NCI-H2227 (cell line): ENCODE measurements around the gene EYS.
"Not testable (repeated sequence)": the region's sequence is repeated elsewhere in the genome, so short reads cannot be mapped to it uniquely, and the experiment has no call there.

Experiments
- DNase-seq: peaks from one replicate; lab custom pipeline; 2025; ENCODE audit not compliant: unreplicated experiment; lab: John Stamatoyannopoulos, UW

The EYS gene

DNA sequence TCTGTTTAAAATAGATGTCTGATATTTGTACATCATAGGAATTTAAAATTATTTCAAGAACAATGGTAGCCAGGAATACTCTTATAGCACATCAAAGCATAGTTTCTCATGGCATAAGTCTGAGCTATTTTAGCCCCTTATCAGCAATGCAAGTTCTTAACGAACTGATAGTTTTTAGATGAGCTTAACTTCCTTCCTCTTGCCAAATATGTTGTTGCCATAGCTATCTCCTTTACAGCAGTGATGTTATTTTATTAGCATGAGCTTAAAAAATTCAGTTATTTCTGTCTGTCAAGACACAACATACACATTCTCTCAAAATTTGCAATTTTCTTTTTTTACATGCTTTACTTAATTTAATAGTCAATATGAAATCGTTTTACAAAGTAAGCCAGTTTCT, 1204.2 kb downstream of the EYS start:
- DNase-seq, result no peak

DNA sequence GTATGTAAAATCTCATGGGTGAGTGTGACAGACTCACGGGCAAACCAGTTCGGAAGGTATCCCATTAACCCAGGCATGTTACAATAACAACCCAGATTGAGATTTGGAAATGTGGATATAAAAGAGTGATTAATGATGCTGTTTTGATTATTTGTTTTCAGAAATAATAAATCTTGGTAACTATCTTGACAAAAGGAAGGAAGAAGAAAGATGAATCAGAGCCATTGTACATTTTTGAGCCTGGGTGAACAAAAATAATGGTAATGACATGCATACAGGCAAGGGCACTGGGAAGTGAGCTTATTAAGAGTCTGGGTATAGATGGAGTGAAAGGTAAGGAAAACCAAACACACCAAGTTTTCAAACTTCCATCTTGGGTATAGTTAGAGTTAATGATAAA, 1209.4 kb downstream of the EYS start:
- DNase-seq, result no peak

DNA sequence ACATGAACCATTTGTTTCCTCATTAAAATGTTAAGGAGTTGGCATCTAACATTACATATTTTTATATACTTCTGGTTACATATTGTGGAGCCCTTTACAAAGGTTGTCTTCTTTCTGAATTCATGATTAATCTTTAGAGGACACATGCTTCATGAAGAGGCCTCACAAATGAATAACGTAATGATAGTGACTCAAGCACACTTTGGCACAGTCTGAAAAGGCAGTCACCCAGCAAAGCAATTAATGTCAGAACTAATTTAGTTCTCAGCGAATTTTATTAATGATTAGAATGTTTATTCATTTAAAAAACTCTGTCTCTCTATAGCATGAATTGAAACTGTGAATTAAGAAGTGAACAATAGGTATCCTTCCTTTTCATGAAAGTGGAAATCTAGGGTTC, 1217.3 kb downstream of the EYS start:
- no peak for DNase-seq

DNA sequence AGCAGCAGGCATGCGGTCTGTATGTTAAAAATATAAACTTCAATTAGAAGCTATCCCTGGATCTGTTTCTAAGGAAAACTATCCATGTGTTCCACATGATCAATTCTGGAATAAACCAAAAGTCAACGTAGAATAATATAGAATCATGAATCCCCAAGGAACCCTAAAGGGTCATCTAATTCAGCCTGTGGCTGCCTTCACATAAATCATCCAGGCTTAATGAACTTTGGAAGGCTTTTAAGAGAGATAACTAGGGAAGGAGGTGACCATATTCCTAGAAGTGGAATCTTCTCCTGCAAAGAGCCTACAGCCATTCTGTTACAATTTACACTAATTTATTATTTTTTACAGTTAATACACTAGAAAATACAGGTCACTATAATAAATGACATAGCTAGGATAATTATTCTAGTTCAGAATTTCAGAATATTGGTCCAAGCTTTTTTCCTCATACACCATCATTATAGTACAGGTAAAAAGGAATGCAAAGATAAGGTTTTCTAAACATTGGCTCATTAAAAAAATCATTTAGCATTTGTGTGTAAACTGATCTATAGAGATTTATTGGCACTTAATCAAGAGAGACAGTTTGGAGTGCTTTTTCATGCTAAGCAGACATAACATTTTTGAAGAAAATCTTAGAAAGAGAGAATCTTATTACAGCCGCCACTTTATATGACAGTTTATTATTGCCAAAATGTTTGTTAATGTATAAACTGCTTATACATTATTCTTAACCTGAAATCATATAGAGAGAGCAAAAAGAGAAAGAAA, 1220.3 kb downstream of the EYS start:
- DNase-seq, result no peak

DNA sequence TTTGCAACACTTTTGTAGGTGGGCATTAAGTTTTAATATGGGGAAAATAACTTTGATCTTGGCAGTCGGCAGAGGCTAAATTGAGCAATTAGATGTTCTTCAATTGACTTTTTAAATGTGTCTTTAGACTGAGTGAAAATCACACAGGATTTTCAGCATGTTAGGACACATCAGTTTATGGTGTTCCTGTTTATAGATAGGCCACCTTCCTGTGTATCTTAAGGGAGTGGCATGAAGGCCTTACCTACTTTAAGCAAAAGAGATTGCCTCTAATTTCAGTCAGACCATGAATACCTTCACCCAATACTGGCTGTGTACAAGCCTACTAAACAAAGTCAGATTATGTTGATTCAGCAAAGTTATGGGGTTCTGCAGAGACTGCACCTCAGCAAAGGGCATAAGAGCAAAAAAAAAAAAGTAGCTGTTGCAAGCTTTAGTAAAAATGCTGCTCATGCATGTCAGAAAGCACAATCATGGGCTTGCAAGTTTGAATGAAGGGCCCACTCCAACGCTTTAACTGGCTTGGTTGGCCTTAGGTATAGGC, 1223.0 kb downstream of the EYS start:
- DNase-seq, result no peak

DNA sequence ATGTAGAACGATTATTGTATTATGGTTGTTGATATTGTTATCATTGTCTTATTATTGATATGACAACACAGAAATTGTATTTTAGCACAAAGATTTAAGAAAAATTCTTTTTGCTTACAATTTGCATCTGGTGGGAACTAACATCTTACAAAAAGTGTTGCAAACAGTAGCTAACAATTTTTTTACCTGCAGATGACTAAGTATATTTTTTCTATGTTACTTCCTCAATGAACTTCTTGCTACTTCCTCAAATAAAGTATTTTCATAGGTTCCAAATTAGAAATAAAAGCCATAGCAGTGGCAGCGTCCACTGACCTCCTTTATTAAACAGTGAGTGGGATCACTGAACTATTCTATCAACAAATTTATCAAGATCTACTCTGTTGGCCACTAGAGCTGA, 1224.4 kb downstream of the EYS start:
- no peak for DNase-seq

DNA sequence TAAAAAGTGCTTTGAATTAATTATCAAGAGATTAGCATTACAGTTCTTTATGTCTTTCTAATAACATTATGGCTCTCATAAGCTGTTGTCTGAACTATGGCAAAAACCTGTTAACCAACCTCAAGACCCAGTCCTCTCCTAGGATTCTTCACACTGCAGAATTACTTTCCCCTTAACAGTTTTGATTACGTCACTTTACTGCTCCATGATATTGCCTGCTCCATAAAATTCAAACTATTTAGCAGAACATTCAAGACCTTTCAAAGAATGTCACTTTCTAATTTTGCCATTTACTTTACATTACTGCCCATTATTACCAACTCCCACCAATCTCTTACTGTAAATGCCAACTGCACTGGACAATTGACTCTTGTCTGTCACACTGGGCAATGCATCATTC, 1227.9 kb downstream of the EYS start:
- DNase-seq, result no peak

DNA sequence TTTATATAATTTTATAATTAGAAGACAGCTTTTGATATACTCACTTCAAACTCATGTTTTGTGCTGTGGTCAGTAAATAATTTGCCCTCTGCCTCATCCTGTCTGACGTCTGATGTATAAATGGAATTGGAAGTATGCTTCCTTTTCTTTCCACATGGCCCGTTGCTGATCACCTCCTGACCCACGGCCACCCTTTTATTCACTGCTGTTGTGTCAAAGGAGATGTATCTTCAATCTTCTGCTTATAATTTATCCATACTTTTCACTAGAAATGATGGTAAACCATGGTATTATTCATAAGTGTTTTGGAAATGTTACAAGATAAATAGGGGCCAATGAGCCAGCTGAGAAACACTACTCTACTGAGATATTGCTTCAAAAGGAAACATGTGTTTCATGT, 1229.6 kb downstream of the EYS start:
- DNase-seq, result no peak

DNA sequence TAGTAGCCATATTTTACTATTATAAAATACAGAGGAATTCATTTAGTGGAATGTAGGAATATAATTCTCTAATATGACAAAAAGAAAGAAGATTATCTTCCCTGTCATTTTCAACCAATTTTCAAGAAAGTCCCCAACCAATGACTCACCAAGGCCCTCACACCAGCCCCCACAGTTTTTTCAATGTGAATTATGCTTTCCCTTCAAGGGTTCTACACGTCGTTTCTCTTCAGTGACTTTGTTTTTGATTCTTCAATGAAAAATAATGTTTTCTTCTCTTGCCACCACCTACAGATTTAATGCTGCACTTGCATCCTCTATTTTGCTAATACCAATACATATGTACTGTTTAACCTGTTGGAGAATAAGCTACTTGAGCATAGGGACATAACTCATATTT, 1230.1 kb downstream of the EYS start:
- DNase-seq, result no peak

DNA sequence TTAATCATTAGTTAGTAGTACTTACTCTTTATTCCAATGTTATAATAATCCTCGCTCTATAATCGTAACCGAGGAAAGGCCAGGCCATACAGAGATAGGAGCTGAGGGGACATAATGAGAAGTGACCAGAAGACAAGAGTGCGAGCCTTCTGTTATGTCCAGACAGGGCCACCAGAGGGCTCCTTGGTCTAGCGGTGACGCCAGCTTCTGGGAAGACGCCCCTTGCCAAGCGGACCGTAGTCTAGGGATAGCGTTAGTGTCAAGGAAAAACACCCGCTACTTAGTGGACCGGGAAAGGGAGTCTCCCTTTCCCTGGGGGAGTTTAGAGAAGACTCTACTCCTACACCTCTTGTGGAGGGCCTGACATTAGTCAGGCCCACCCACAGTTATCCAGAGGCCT, 1237.6 kb downstream of the EYS start:
- not testable (repeated sequence) for DNase-seq

DNA sequence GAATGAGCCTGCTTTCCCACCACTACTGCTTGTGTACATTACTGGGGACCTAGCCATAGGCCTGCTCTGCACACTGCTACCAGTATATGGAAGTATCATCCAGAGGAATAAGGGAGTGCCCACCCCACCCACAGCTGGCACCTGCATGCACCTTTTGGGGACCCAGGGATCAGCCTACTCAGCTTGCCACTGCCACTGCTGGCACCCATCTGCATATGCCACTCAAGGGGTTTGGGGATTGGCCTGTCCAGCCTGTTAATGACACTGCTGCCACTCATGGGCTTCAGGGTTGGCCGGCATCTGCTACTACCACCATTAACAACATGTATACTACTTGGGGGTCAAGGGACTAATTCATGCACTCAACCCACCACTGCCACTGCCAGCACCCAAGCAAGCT, 1239.4 kb downstream of the EYS start:
- no peak for DNase-seq

DNA sequence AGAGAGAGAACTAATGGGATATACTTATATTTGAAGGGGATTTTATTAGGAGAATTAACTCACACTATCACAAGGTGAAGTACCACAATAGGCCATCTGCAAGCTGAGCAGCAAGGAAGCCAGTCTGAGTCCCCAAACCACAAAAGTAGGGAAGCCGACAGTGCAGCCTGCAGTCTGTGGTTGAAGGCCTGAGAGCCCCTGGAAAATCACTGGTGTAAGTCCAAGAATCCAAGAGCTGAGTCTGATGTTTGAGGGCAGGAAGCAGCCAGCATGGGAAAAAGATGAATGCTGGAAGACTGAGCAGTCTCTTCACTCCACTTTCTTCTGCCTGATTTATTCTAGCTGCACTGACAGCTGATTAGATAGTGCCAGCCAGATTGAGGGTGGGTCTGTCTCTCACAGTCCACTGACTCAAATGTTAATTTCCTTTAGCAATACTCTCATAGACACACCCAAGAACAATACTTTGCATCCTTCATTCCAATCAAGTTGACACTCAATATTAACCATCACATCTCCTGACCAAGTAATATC, 1247.5 kb downstream of the EYS start:
- DNase-seq, result no peak

DNA sequence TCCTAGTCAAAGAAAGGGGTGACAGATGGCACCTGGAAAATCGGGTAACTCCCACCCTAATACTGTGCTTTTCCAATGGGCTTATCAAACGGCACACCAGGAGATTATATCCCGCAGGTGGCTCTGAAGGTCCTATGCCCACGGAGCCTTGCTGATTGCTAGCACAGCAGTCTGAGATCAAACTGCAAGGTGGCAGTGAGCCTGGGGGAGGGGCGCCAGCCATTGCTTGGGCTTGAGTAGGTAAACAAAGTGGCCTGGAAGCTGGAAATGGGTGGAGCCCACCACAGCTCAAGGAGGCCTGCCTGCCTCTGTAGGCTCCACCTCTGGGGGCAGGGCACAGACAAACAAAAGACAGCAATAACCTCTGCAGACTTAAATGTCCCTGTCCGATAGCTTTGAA, 1258.9 kb downstream of the EYS start:
- DNase-seq, result not testable (repeated sequence)

DNA sequence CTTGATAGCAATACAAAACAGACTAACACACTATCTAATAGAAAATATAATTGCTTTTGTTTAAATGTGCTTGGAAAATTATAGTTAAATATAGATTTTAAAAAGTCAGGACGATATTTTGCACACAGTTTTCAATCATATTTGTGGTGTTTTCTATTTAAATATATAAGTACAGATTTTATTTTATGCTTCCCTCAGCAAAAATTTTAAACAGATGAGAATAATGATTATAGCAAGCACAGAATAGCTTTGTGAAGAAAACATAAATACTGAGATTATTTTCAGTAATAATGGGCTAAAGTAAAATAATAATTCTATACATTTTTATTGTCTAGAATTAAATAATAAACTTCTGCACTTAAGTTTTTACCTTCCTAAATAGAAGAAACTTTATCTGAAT, 1262.0 kb downstream of the EYS start:
- DNase-seq, result no peak

DNA sequence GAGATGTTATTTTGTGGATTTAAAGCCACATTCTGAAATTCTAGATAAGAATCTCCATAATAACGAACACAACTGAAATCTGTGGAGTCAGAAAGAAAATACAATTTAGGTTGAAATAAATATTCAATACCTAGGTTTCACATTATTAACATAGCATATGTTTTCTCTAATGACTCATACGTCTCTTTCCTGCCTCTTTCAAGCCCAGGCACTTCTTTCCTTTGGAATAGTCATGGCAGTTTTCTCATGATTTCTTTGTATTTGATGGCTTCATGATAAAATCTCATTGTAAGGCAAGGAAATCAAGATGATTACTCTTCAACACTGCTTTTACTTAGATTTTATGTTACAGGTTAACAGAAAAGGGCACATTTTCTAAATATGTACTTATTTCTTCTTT, 1267.8 kb downstream of the EYS start:
- DNase-seq, result no peak

DNA sequence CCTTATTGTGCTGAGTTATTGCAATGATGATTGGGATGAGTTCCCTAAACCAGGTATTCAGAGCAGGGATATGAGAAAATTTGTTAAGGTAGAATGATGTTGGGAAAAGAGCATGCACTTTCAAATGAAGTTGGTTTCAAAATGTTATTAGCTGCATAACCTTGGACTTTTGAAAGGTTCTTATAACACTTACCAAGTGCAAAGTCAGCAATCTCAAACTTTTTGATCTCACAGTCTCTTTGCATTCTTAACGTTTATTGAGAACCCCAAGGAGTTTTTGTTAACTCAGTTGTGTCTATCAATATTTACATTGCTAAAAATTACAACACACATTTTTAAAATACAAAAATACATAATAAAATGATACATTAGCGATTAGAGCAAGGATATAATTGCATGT, 1269.0 kb downstream of the EYS start:
- no peak for DNase-seq

DNA sequence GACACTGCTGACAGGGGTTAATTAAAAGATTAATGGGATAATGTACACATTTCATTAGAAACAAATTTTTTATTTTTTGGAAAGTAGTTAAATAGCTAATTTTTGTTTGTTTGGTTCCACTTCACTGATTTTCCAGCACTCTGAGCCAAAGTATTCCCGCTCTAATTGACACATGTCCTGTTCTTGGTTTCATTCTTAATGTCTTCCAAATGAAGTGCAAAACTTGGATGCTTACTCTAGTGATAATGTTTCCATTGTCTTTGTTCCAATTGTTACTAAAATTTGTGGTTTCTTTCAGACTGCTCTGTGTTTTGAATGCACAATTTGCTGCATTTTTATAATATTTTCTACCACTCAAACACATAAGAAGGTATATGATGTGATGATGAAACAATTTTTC, 1277.1 kb downstream of the EYS start:
- no peak for DNase-seq

DNA sequence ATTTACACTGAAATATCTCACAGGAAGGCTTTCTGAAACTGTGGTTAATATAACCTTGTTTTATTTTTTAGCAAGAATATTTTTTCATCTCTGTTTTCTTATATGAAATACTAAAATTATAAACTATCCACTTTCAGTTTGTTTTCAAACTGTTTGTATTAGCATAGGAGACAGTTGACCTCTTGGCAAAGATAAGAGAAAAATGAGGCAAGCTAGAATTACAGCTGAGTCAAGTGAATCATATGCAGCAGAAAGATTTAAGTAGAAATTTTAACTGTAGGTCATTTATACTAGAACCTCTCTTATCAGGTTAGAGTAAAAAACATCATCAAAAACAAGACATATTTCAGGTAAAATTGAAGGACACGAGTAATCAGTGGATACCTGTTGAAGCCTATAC, 1278.8 kb downstream of the EYS start:
- no peak for DNase-seq

DNA sequence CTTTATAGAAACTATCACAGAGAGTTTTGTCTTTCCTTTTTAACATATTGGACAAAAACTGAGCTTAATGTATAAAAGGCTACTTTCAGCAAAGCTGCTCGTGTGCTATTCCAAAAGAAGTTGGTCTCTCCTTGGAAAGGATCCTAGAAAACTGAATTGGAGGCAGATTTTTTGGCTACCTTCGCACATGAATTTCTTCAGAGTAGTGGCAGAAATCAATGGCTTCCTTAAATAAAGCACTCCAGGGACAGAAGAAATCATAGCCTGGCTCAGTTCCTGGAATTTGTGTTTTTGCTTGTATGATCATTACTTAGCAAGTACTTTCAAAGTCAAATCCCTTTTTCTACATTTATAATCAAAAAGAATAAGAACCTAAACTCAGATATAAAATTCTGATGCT, 1291.1 kb downstream of the EYS start:
- DNase-seq, result no peak

DNA sequence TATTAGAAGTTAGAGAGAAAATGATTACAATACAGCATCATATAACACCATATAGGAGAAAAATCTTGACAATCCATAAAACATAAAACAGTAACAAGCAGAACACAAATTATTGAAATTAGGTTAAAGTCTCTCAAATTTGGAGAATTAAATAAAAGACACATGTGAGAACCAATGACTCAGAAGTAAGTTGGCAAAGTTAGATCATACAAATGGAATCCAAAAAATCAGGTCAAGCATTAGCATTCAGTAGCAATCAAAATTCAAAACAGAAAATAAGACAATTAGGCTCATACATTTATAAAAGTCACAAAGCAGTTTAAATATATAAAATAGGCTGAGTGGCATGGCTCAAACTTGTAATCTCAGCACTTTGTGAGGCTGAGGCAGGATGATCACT, 1295.8 kb downstream of the EYS start:
- no peak for DNase-seq

DNA sequence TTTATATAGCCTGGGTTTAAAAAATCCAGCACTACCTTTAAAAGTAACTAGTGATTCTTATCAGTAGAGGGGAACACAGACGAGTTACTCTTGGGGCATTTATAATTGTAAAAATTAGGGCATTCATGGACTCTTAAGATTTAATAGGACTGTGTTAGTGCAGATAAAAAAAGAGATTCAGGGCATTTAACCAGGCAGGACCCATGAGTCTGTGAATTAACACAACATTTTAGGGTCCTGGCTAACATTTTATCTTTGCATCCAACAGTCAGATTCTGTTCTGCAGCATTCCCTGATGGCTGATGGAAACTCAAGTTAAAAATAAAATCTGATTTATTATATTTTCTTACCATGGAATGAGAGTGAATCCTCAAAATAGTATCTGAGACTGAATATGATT, 1297.1 kb downstream of the EYS start:
- DNase-seq, result no peak

DNA sequence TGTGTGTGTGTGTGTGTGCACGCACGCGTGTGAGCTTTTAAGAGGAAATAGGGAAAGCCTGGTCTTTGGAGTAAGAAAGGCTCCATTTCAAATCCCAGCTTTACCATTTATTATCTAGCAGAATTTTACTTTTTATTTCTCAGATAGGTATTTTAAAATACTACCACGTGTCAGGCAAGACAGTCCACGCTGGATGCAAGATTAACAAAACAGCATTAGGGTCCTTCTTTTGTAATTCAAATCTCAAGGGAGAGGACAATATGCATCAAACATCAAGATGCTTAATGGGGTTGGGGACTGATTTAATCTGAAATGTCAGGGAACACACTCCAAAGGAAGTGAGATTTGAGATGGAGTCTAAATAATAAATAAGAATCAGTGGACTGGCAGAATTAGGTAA, 1302.6 kb downstream of the EYS start:
- no peak for DNase-seq

DNA sequence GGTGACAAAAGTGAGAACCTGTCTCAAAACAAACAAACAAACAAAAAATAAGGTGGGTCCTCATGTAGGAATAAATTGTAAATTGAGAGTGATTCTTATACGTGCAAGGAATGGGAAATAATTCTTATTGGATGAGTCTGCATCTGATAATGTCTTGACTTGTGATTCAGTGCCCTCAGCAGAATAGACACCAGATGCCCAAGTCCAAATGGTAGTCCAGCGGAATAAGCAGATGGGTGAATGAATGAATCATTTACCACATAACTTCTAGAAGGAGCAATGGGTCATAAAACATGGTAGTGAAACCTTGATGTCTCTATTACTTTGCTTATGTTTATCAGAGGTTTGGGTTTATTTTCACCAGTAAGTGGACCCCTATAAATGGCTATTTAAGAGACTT, 1323.7 kb downstream of the EYS start:
- no peak for DNase-seq
